Peyer's patch (tissue), 4 donors: Measurements from ENCODE around the gene LRRC4B.

Experiments
- CTCF ChIP-seq, 6 experiments: fragments of 450-650 bp in 4 of 6; fragments of 200-600 bp in 2 of 6; sonication (generic) in 1 of 6; IDR thresholded peaks; one replicate each; pipeline ENCODE4 v1.5.1; 2017 to 2019; ENCODE audit warnings: antibody characterized with exemption in 6 of 6, mild to moderate bottlenecking in 3 of 6, moderate library complexity in 1 of 6
- POLR2A ChIP-seq, 2 donors: fragments of 450-650 bp; IDR thresholded peaks; one replicate each; pipeline ENCODE4 v1.5.1; 2017; ENCODE audit warnings: antibody characterized with exemption in 2 of 2, mild to moderate bottlenecking in 2 of 2, moderate library complexity in 2 of 2

- TF ChIP-seq CTCF (IDR thresholded peaks at IDR 0.05): no peak
- TF ChIP-seq POLR2A (IDR thresholded peaks at IDR 0.05): no peak
Observed at GRCh38 chr19:50569938-50570540, 1.8 kb upstream of the LRRC4B start.
